22Rv1 (cell line): Measurements from ENCODE around the gene TEX35.

Source experiments
- CTCF ChIP-seq: fragments of 450-650 bp; IDR thresholded peaks from 2 replicates; pipeline ENCODE4 v1.5.1; 2017; ENCODE audit warnings: mild to moderate bottlenecking
- ZFX ChIP-seq: fragments of 450-650 bp; IDR thresholded peaks from 2 replicates; pipeline ENCODE4 v1.6.1; 2017; ENCODE audit warnings: antibody characterized with exemption, borderline replicate concordance

GRCh38 chr1:178506177-178506576 is 6.7 kb upstream of the TEX35 start:
- no peak for TF ChIP-seq ZFX
- no peak for TF ChIP-seq CTCF
